ENCODE data around the gene KLHL29.

DNA sequence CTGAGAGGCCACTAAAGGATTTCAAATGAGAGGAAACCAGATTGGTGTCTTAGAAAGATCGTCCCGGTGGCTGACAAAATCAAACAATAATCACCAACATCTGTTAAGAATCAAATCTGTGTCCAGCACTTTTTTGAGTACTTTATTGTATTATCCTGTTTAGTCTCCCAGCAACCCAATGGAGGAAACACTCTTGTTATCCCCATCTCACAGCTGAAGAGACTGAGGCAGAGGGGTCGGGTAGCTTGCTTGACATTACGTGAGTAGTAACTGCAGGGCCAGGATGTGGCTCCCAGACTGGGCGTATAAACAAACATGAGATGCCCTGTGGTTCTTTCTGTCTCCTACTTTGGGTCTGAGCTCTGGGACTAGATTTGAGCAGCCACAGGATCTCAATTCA, 76.0 kb downstream of the KLHL29 start:
- TF ChIP-seq EZH2 (IDR thresholded peaks at IDR 0.05; ENCODE audit: insufficient read depth, poor library complexity, severe bottlenecking): no peak
- TF ChIP-seq EZH2phosphoT487 (IDR thresholded peaks at IDR 0.05; ENCODE audit: insufficient read depth, low read depth): no peak

Measured in GM23248 (cell line).